Endothelial cell of umbilical vein (primary cell): Measurements from ENCODE around the gene ADAM11. TPM values are rescaled to one million over a fixed set of nuclear protein-coding genes. Genes with fewer than 3 reads are reported as not detected.

Experiments
- BruUV-seq: library from RNA; stranded (reverse); fragments of 400-500 nt; replicated peaks from 2 replicates; lab custom pipeline; 2021; lab: Mats Ljungman, UMichigan
- CTCF ChIA-PET: fragments of 300-600, 350-600 bp; sonication (Branson Sonifier 250); formaldehyde crosslinking; loops from one replicate; lab custom pipeline; 2021; ENCODE audit warnings: antibody characterized with exemption, inconsistent platforms; lab: Charles Lee
- POLR2A ChIA-PET: fragments of 300-600, 350-600 bp; sonication (Branson Sonifier 250); formaldehyde crosslinking; loops from one replicate; lab custom pipeline; 2021; ENCODE audit warnings: antibody characterized with exemption, inconsistent platforms; lab: Charles Lee
- DNase-seq: peaks from one replicate; pipeline ENCODE4 v3.0.0-alpha.2; 2011; ENCODE audit warnings: low read depth, low spot score
- FAIRE-seq: peaks from 2 replicates; lab custom pipeline; 2011; peaks lifted over from hg19 to GRCh38; lab: Jason Lieb, UNC
- H2AFZ ChIP-seq: 2 replicates; pipeline ENCODE4 v1.6.0; 2012; ENCODE audit warnings: low read depth, low read length, control low read depth, inconsistent platforms
- H3K27ac ChIP-seq: 2 replicates; pipeline ENCODE4 v1.5.1; 2011; ENCODE audit warnings: low read depth, mild to moderate bottlenecking, control low read depth, low read length, moderate library complexity; ENCODE audit not compliant: insufficient read depth
- H3K27me3 ChIP-seq, 2 experiments: 2 replicates each; pipeline versions ENCODE4 v1.6.0 to v1.6.1; 2011; ENCODE audit warnings: low read length in 2 of 2, mixed read lengths in 1 of 2; ENCODE audit not compliant: control insufficient read depth in 2 of 2, insufficient read depth in 2 of 2
- H3K36me3 ChIP-seq, 2 experiments: 2 replicates in 1 of 2; 3 replicates in 1 of 2; pipeline ENCODE4 v1.5.1; 2011; ENCODE audit warnings: low read length in 2 of 2, mild to moderate bottlenecking in 1 of 2, moderate library complexity in 1 of 2; ENCODE audit not compliant: control insufficient read depth in 2 of 2, insufficient read depth in 2 of 2; ENCODE audit errors: extremely low read depth in 1 of 2
- H3K4me1 ChIP-seq: 3 replicates; pipeline ENCODE4 v1.5.1; 2011; ENCODE audit warnings: mild to moderate bottlenecking, low read length; ENCODE audit not compliant: control insufficient read depth, insufficient read depth; ENCODE audit errors: extremely low read depth
- H3K4me2 ChIP-seq: 2 replicates; pipeline ENCODE4 v1.6.1; 2011; ENCODE audit warnings: low read length, control low read depth, mixed read lengths; ENCODE audit not compliant: insufficient read depth
- H3K4me3 ChIP-seq, 3 experiments: fragments of 200-600 bp in 1 of 3; sonication (generic), shearing (Covaris generic) in 1 of 3; replicated peaks in 1 of 3; 2 replicates each; pipeline ENCODE4 v1.5.1; 2011 to 2016; ENCODE audit warnings: control low read depth in 3 of 3, low read length in 3 of 3, mild to moderate bottlenecking in 2 of 3, inconsistent platforms in 1 of 3, low read depth in 1 of 3, moderate library complexity in 1 of 3; ENCODE audit not compliant: insufficient read depth in 1 of 3
- H3K79me2 ChIP-seq: 2 replicates; pipeline ENCODE4 v1.6.0; 2012; ENCODE audit warnings: low read length, inconsistent platforms; ENCODE audit not compliant: control insufficient read depth, insufficient read depth
- H3K9ac ChIP-seq: replicated peaks from 2 replicates; pipeline ENCODE3; 2011; ENCODE audit warnings: low read length, control low read depth; ENCODE audit not compliant: insufficient read depth; ENCODE audit errors: extremely low read depth
- H3K9me1 ChIP-seq: replicated peaks from 3 replicates; pipeline ENCODE4 v1.6.0; 2011; ENCODE audit warnings: mild to moderate bottlenecking, low read length; ENCODE audit not compliant: control insufficient read depth, insufficient read depth; ENCODE audit errors: extremely low read depth
- H3K9me3 ChIP-seq: replicated peaks from 2 replicates; pipeline ENCODE4 v1.5.1; 2012; ENCODE audit warnings: low read length, inconsistent platforms; ENCODE audit not compliant: control insufficient read depth, insufficient read depth
- H4K20me1 ChIP-seq: replicated peaks from 2 replicates; pipeline ENCODE3; 2011; ENCODE audit warnings: mild to moderate bottlenecking, low read length; ENCODE audit not compliant: control insufficient read depth, insufficient read depth; ENCODE audit errors: extremely low read depth
- CTCF ChIP-seq, 2 donors: IDR thresholded peaks; 1 replicate in 1 of 2; 2 replicates in 1 of 2; pipeline ENCODE4 v1.5.1; 2011; ENCODE audit warnings: low read length in 2 of 2, mild to moderate bottlenecking in 2 of 2, moderate library complexity in 2 of 2, control low read depth in 1 of 2, inconsistent platforms in 1 of 2, low read depth in 1 of 2; ENCODE audit not compliant: insufficient read depth in 1 of 2; ENCODE audit errors: extremely low read depth in 1 of 2
- EZH2 ChIP-seq: IDR thresholded peaks from 2 replicates; pipeline ENCODE4 v1.6.1; 2012; ENCODE audit warnings: borderline replicate concordance, low read depth, mild to moderate bottlenecking, moderate library complexity, low read length, inconsistent platforms; ENCODE audit not compliant: severe bottlenecking
- FOS ChIP-seq: IDR thresholded peaks from 2 replicates; pipeline ENCODE4 v1.6.1; 2011; ENCODE audit warnings: mild to moderate bottlenecking, low read length, moderate library complexity, borderline replicate concordance; ENCODE audit not compliant: insufficient read depth
- GATA2 ChIP-seq: IDR thresholded peaks from 2 replicates; pipeline ENCODE4 v1.7.0; 2011; ENCODE audit warnings: low read depth, mild to moderate bottlenecking, moderate library complexity, mixed read lengths, low read length; ENCODE audit not compliant: insufficient read length, insufficient read depth
- JUN ChIP-seq: IDR thresholded peaks from 2 replicates; pipeline ENCODE4 v1.6.1; 2011; ENCODE audit warnings: borderline replicate concordance, low read depth; ENCODE audit not compliant: insufficient read length, insufficient read depth
- MAX ChIP-seq: IDR thresholded peaks from 2 replicates; pipeline ENCODE4 v1.6.1; 2011; ENCODE audit not compliant: insufficient read depth, insufficient read length
- MYC ChIP-seq: IDR thresholded peaks from one replicate; pipeline ENCODE4 v1.6.1; 2011; ENCODE audit warnings: mild to moderate bottlenecking, low read depth, low read length
- POLR2A ChIP-seq: IDR thresholded peaks from 2 replicates; pipeline ENCODE4 v1.6.1; 2012; ENCODE audit warnings: low read depth, mild to moderate bottlenecking, control low read depth, low read length
- POLR2AphosphoS5 ChIP-seq: IDR thresholded peaks from 2 replicates; pipeline ENCODE4 v1.6.1; 2012; ENCODE audit warnings: low read depth, mild to moderate bottlenecking, control low read depth, low read length, moderate library complexity; ENCODE audit not compliant: insufficient read depth
- dilution Hi-C: fragments of 300-500 bp; cut with MboI; formaldehyde crosslinking; loops from one replicate; pipeline ENCODE4 v1.15.0; 2019; ENCODE audit warnings: low sequenced_read_pairs; ENCODE audit not compliant: extremely low pct_ligation_motif_present
- intact Hi-C: fragments of 100-400 bp; cut with micrococcal nuclease; formaldehyde crosslinking; loops from one replicate; pipeline ENCODE4 v1.10.0; 2022
- polyA plus RNA-seq, 4 experiments: library from polyadenylated mRNA; depleted of rRNA in 3 of 4; stranded (reverse) in 3 of 4; unstranded in 1 of 4; fragments of >200 nt; gene quantifications; 2 replicates each; pipeline versions ENCODE4 v1.2.1 to v1.2.3, GENCODE V29; 2011 to 2012; ENCODE audit warnings: missing spikeins in 1 of 4
- total RNA-seq: library from RNA; stranded (reverse); gene quantifications from 2 replicates; pipeline ENCODE4 v1.2.3, GENCODE V29; 2021

The ADAM11 gene
- total and polyA plus RNA-seq, 2 donors (not counting 3 experiments of a cell fraction or from before 2014, with no cell fraction given): 0.71 to 1.1 TPM

- H3K4me2 ChIP-seq: no peak overlapping the region
- H3K4me3 ChIP-seq: no peak overlapping the region
- H3K9me3 ChIP-seq: no peaks in the 10 kb centered on the region
- H3K4me1 ChIP-seq: peaks cover 5% of the 10 kb centered on the region
- intact Hi-C loops: no loop called here
- TF ChIP-seq MYC (no peak), JUN (no peak), CTCF (IDR thresholded peaks at IDR 0.05; ENCODE audit: extremely low read depth in 1 of 2, insufficient read depth in 1 of 2, low read depth in 1 of 2, low read length in 2 of 2) (no peak), POLR2A (no peak), EZH2 (no peak), GATA2 (no peak), FOS (no peak), MAX (no peak), POLR2AphosphoS5 (no peak)
- H3K79me2 ChIP-seq: no peaks in the 10 kb centered on the region
- H3K36me3 ChIP-seq: no peaks in the 10 kb centered on the region
- ChIA-PET CTCF (interaction anchor here (0.7 to 15.3 kb wide), 7 partner anchors 11 to 247 kb away, joined by 3 to 368 read pairs (median 3); no protein-coding TSS in a partner anchor), POLR2A (no interaction called here)
- H3K27me3 ChIP-seq: no peaks in the 10 kb centered on the region
- no peak for DNase-seq
- H3K27ac ChIP-seq: no peak overlapping the region
- dilution Hi-C loops: loop anchor here (25.0 kb wide), 1 partner anchor 89 kb away; no protein-coding TSS in a partner anchor
- FAIRE-seq: no peak
- no peaks in the 10 kb centered on the region for H3K9me1 ChIP-seq
- no peak overlapping the region for H3K9ac ChIP-seq
- H2AFZ ChIP-seq: no peak overlapping the region
- H4K20me1 ChIP-seq: no peaks in the 10 kb centered on the region
- no TSS peak for BruUV-seq
Observed at GRCh38 chr17:44773140-44773539, 14.4 kb downstream of the ADAM11 start.
